Cerebellar cortex (tissue), 1 donor: Measurements from ENCODE around the gene ZNF91.
"Not testable (repeated sequence)": the region's sequence is repeated elsewhere in the genome, so short reads cannot be mapped to it uniquely, and the experiment has no call there.

ENCODE experiments used
- DNase-seq: peaks from one replicate; pipeline ENCODE4 v3.0.0-alpha.2; 2015; ENCODE audit warnings: low spot score

Gene ZNF91

DNA sequence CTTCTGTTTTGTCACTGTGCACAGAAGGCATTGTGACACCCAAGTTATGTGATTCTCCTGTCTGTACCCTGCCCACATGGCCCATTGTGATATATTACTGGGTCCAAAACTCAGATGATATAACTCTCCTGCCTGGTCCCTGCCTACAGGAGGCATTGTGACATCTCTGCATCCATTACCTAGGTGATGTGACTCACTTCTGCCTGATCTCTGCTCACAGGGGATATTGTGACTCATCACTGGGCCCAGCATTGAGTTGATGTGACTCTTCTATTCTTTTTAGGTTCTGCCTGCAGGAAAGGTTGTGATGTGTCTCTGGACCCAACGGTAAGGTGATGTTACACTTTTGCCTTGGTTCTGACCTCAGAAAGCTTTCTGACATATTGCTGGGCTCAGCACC is 77.1 kb downstream of the ZNF91 start:
- DNase-seq = no peak

DNA sequence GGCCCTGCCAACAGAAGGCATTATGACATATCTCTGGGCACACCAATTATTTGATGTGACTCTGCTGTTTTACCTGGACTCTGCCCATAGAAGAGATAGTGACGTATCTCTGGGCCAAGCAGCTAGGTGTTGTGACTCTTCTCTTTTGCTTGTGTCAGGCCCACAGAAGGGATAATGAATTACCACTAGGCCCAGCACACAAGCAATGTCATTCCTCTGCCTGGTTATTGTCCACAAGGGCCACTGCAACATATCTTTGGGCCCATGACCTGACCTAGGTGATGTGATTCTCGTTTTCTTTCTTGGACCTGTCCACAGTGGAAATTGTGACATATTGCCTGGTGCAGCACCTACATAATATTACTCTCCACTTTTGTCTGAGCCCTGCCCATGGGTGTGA is 80.0 kb downstream of the ZNF91 start:
- no peak for DNase-seq

DNA sequence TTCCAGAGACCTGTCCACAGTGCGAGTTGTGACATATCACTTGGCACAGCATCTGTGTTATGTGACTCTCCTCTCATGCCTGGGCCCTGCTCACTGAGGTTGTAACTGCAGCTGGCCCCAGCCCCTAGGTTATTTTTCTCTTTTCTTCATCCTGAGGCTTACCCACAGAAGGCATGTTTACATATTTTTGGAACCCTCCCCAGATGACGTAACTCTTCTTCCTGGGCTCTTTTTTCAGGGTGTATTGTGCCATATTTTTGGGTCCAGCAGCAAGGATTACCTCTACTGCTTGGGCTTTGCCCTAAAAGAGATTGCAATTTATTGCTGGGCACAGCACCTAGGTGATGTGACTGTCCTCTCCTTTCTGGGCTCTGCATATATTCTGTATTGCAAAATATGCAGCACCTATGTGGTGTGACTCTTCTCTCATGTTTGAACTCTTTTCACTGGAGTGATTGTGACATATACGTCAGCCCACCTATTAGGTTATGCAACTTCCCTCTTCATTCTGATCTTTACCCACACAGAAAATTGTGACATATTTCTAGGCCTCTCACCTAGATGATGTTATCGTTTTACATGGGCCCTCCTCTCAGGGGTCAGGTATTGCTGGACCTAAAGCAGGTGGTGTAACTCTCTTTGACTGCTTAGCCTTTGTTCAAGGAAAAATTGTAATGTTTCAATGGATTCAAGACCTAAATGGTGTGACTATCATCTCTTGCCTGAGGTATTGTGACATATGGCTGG is 80.6 kb downstream of the ZNF91 start:
- DNase-seq = no peak

DNA sequence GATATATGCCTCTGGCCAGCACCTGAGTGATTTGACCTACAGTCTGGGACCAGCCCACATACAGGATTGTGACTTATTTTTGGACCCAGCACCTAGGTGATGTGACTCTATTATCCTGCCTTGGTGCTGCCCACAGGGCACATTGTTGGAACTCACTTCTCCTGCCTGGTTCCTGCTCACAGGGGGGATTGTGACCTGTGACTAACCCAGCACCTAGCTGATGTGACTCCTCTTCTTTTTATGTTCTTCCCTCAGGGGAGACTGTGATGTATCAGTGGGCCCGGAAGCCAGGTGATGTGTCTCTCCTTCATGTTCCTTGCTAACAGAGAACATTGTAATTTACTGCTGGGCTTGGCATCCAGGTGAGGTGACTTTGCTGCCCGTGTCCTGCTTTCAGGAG is 82.1 kb downstream of the ZNF91 start:
- DNase-seq = no peak

- DNase-seq = no peak
Observed at GRCh38 chr19:23312515-23312914, 82.8 kb downstream of the ZNF91 start.

DNA sequence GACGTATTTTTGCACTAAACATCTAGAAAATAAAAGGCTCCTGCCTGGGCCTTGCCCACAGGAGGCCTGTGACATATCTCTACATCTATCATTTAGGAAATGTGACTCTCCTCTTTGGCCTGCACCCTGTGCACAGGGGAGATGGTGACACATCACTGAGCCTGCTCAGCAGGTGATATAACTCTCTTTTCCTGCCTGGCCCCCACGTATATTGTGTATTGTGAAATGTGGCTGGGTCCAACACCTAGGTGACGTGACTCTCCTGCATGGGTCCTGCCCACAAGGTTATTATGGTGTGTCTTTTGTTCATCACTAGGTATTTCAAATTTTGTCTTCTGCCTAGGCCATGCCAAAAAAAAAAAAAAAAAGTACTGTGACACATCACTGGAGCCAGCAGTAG is 83.7 kb downstream of the ZNF91 start:
- DNase-seq = no peak

- DNase-seq = no peak
Observed at GRCh38 chr19:23310729-23311211, 84.5 kb downstream of the ZNF91 start.

GRCh38 chr19:23309926-23310325 is 85.3 kb downstream of the ZNF91 start:
- DNase-seq = no peak

GRCh38 chr19:23305555-23305954 is 89.7 kb downstream of the ZNF91 start:
- no peak for DNase-seq

GRCh38 chr19:23304238-23304637 is 91.0 kb downstream of the ZNF91 start:
- no peak for DNase-seq

DNA sequence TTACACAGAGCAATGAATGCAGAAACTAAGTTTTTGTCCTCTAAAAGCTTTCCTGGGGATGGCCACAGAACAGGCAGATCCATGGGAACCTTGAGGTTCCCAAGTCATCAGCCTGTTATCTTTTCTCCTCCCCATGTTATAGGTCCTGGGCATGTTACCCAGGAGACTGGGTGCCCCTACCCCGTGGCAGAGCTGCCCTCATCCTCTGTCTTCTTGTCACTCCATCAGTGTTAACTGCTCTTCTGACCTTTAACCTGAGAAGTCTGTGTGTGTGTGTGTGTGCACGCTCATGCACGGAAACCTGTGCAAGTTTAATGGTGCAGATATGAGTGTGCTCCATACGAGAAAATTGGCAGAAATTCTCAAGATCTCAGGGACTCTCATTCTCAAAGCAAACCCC is 101.1 kb downstream of the ZNF91 start:
- no peak for DNase-seq

DNA sequence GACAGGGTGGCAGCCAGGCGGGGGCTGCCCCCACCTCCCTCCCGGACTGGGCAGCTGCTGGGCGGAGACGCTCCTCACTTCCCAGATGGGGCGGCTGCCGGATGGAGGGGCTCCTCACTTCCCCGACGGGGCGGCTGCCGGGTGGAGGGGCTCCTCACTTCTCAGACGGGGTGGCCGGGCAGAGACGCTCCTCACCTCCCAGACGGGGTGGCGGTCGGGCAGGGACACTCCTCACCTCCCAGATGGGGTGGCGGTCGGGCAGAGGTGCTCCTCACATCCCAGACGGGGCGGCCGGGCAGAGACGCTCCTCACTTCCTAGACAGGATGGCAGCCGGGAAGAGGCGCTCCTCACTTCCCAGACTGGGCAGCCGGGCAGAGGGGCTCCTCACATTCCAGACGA is 105.3 kb downstream of the ZNF91 start:
- not testable (repeated sequence) for DNase-seq
